ENCODE measurements around the gene CHSY1.

CHSY1 gene

DNA sequence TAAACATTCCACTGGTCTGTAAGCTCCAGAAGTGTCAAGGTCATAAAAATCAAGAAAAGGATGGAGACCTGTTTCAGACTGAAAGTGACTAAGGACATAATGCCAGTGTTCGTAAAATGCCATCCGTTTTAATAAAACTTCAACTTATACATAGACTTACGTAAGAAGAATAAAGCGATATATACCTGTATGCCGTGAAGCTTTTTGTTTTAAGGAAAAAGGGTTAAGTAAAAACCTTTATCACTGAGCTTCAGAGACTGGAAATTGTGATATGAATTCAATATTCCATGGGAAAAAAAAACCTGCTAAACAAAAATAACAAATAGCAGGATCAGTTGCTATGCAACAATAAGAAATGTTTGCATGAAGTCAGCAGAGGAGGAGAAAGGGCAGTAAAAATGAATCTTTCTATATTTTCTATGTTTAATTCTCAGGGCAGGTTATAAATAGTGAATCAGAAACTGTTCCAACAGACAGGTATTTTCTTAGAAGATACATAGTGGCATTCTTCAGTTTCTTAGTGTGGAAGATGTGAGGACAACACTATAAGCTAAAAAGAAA, 42.5 kb downstream of the CHSY1 start:
- DNase-seq (ENCODE audit: low spot score): no peak

DNA sequence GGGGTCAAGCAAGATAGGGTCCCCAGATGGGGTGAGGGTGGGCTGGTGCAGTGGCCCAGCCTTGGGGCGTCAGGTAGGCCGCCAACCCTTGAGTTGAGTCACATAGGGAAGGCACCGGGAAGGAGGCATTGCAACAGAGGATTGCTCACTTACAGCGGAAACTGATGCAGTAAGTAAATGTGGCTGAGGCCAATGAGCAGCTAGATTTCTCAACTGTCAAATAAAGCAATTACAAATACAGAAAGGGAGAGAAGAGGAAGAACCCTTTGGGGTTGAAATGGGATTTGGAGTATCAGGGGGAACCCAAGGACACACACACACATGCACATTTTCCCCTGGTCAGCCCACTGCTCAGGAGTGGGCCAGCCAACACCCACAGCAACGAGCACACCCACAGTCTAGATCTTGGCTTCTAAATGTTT, 44.0 kb downstream of the CHSY1 start:
- DNase-seq (ENCODE audit: low spot score): no peak

DNA sequence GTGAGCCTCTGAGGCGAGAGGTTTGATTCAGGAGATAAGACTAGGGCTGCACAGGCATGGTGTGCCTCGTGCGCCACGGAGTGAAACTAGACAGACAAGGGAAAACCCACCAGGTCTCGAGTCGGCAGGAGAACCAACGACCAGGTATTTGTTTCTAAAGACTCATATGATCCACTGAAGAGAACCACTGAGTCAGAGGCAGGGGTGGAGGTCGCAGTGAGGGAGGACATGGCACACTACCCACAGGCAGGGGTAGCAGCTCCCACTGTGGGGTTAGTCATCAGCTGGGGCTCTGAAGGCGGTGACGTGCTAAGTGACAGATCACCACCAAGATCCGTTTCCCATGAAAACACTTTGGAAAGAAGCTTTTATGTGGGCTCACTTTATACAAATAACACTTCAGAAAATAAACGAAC, 45.7 kb downstream of the CHSY1 start:
- DNase-seq (ENCODE audit: low spot score): no peak

DNA sequence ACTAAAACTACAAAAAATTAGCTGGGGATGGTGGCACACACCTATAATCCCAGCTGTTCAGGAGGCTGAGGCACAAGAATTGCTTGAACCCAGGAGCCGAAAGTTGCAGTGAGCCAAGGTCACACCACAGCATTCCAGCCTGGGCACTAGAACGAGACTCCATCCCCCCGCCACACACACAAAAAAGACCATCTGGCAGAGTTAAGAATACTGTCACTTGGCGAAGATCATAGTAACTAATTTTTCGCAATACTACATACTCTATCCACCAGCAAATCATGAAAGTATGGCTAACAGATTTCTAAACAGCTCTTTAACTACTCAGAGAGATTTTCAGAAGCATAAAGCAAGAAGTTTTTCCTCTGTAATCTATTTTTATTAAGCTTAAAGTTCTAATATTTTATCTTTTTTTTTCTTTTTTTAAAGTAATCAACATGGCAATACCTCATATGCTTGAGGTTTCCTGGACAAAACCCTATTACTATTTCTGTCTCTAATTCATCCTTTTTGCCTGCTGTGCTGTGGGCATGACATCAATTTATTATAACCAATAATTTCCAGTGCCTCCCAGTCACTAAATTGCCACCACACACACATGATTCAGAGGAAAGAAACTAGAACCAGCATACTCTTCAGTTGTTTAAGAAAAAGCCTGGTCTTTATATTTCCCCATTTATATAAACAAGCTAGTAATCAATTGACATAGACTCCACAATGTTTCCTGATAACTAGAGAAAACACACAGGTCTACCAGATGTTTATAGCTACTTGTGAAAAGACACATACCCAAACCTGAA, 46.9 kb downstream of the CHSY1 start:
- DNase-seq (ENCODE audit: low spot score): no peak

DNA sequence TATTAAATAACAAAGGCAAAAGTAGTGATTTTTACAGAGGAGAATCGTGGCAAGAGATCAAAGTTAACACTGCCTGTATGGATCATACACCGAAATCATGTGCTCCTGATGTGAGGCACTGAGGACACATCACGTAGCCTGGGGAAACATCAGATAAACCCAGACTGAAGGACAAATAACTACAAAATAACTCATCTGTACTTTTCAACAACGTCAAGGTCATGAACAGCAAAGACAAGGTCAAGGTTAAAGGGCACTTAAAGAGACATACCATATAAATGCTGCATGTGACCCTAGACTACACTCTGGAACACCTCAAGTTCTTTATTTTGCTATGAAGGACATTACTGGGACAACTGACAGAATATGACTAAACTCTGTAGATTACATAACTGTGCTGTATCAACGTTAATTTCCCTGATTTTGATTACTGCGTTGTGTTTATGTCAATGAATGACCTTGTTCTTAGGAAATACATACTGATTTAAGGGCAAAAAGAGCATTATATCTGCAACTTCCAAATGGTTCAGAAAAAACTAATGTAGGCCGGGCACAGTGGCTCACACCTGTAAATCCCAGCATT, 48.1 kb downstream of the CHSY1 start:
- no peak for DNase-seq (ENCODE audit: low spot score)

DNA sequence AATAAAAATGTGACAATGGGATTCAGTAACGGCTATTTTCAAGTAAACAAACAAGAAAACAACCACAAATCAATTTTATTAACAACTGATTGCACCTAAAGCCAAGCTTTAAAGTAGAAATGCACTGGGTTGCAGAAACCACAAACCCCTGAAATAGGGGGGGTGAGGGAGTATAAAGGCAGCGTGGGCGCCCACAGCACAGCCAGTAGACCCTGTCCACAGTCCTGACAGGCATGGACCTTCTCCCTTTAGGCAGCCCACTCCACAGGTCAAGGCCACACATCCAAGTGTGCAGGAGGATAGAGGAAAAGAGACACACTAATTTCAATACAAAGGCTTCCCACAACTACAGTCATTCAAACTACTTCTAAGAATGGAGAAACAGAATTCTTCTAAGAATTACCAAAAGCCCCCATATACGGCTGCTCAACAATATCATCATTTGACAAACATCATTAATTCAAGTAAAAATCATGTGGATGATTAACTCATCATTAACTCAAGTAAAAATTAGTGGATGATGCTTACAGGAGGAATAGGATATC, 48.7 kb downstream of the CHSY1 start:
- DNase-seq (ENCODE audit: low spot score): no peak

DNA sequence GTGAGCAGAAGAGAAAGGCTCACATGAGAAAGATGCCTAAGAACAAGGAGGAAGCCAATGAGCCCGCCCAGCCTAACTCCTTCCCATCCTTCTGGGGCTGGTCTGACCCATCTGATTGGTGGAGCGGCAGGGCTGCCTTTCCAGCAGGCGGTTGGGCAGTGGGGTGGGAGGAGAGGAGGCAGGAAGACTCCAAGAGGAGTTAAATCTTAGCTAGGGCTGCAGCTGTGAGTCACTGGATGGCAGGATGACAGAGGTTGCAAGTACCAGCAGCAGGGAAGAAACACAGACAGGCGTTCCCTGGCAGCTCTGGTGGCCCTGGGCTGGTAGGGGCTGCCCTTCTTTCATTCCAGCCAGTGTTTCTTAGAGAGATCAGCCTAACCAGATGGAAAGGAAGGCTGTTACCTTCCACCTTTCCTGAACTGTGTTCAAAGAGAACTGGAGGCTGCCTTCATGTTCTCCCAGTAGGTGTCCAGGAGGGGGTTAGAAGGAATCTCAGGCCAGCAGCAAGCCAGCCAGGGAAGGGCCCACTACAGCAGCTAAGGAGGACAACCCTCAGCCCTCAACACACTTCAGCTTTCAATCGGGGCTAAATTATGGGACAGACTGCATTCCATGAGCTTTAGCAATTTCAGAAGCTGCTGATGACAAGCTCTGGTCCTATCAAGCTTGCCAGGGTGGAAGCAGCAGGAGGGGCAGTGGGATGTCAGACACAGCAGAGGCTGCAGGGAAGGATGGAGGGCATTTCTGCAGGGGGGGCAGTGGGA, 50.3 kb downstream of the CHSY1 start:
- peak; percentile 81 for DNase-seq (ENCODE audit: low spot score)

DNA sequence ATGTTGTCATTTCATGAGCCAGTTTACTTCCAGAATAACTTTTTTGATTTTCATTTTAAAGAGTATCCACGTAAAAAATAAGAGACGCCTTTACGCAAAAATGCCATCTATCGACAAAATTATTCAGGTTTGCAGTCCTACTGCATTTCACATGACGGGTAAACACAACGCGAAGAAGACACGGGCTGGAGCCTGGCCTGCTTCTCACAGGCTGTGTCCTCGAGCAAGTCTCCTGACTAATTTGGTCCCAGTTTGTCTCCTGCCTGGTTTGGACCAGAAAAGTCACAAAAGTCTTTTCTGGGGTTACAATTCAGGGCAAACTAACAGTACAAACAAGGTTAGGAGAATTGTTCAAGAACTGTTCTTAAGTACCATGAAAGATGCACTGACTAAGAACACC, 51.7 kb downstream of the CHSY1 start:
- DNase-seq (ENCODE audit: low spot score): no peak

DNA sequence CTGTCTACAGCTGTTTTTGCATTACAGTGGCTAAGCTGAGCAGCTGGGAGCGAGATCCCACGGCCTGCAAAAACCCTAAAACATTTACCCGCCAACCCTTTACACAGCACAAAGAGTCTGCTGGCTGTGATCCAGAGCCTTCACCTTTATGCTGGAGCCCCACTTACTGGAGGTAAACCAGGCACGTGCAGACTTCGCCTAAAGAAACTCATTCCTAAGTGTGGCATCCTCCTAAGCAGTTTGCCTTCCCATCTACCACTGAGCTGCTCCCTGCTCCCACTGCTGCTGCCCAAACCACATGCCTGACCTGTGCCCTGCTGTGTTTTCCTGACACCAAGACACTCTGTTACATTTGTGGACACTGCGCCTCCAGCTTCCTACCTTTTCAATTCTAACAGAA, 53.0 kb downstream of the CHSY1 start:
- no peak for DNase-seq (ENCODE audit: low spot score)

DNA sequence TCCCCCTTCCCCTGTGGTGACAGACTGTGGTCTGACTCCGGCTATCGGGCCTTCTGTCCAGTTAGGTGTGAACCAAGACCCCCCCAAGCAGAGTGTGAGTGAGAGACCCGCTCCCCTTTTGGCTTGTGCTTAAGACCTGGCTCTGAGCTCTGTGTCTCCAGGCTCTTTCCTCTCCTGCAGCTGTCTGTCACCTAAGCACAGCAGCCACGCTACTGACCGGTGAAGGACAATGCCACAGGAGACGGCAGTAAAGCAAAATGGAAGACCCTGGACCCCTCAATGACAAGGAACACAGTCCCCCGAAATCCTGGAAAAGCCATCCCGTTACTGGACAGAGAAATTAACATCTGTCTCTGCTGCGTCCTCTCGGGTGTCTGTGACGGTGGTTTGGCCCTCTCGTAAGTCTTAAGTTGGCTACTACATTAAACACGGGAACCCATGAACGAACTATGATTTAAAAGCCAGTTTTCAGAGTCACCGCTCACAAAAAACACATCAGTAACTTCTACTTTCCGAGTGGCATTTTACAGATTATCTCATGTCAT, 53.7 kb downstream of the CHSY1 start:
- DNase-seq (ENCODE audit: low spot score): no peak

DNA sequence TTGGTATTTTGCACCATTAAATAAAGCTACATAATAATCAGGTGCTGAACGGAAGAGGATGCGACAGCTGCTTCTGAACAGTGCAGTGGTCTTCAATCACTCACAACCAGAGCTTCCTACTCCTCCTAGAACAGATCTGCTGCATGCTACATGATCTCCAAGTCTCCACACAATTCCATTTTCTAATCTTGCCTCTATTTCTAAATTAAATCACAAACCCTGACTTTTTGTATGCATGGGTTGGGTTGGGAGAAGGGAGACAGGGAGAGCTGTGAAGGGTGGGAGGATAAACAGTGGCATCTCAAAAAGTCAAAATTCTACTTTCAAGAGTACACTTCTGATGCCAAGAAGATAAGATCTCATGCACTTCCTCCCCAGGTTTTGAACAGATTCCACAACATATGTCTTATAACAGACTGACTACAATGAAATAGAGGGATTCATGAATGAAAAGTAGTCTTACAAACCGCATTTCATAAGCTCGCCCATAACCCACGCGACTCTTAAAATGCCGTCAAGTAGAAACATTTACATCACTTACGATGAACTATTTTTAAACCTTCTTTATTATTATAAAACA, 57.2 kb downstream of the CHSY1 start:
- DNase-seq (ENCODE audit: low spot score): no peak

DNA sequence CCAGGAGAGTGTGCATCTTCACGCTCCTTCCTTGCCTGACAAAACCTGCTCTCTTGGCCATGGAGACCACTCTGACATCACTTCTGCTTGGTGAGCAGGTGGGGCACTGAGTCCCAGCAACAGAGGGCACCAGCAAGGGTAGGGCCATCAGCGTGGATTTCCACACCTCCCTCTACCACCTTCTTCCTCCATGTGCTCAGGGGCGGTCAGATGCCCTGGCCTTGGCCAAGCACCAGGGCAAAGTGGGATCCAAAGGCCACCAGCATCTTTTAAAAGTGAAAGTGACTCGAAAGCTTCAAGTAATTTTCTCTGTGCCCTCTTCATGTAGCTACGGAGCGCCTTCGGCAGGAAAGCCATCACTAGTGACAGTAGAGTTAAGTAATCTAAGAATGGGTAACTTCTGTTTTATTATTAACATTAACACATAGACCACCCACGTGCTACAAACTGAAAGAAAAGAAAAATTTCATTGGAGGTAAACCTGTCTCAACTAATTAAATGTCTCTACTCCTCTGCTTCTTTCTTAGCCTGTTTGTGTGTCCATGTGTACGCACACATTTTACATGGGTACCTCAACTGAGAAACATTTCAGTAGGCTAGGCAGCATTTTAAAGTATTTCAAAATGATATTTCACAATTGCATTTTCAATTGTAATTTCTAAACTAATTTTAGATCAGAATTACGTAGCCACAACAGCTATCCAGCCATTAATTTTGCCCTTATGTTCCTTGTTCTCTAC, 57.9 kb downstream of the CHSY1 start:
- no peak for DNase-seq (ENCODE audit: low spot score)

DNA sequence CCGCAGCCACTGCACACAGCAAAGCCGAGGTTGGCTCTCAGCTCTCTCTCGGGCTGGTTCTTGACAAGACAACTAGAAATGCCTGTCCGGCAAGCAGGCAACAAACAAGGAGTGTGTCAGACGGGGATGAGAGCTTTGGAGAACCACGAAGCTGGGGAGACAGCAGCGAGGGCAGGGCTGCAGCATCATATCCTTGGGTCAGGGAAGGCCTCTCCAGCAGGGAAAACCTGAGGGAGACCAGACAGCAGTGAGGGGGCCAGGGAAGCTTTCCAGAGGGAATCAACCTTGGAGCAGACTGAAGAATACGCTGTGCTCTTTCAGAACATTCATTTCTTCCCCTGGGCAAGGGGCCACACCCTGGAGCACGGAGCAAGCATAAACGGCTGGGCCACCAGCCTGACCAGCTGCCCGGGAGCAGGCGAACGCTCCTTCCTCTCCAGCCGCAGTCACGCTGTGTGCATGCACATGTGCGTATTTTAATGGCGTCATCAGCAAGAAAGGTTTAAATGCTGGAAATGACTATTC, 58.7 kb downstream of the CHSY1 start:
- DNase-seq (ENCODE audit: low spot score): no peak

DNA sequence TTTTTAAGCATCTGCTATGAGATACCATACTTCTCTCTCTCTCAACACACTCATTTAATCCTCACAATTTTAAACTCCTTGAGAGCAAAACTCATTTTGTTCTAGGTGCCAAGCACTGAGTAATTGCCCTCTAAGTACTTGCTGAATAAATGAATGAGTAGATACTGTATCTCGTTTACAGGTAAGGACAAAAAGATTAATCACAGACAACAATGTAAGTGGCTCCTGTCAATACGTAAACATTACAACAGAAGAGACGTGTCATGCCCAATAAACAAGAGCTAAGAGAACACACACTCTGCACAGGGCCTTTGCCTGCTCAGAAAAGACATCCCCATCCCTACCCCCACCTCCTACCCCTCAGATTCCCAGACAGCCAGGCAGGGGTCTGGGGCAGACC, 59.8 kb downstream of the CHSY1 start:
- no peak for DNase-seq (ENCODE audit: low spot score)

DNA sequence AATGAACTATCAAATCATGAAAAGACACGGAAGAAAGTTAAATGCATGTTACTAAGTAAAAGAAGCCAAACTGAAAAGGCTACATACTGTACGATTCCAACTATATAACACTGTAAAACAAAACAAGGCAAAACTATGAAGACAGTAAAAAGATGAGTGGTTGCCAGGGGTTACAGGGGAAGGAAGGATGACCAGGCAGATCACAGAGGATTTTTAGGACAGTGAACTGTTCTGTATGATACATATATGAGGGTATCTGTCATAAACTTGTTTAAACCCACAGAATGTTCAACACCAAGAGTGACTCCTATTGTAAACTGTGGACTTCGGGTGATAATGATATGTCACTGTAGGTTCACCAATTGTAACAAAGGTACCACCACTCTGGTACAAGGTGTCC, 60.6 kb downstream of the CHSY1 start:
- DNase-seq (ENCODE audit: low spot score): no peak

DNA sequence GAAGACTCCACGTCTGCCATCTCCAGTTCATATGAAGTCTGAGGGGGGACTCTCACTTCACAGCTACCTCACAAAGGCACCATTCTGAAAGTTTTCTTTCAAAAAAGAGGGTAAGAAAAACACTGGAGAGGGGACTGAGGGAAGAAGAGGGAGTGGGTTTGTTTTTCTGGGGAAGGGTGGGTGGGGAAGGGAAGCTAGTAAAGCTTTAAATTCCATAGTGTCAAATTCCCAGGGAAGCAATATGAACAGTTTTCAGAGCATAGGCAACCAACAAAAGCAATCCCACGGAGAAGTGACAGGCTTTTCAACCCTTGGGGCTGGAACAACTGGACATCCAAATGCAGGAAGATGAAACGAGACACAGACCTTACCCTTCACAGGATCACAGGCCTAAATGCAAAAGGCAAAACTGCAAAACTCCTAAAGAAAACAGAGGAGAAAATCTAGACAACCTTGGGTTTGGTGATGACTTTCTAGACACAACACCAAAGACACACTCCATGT, 61.7 kb downstream of the CHSY1 start:
- no peak for DNase-seq (ENCODE audit: low spot score)

DNA sequence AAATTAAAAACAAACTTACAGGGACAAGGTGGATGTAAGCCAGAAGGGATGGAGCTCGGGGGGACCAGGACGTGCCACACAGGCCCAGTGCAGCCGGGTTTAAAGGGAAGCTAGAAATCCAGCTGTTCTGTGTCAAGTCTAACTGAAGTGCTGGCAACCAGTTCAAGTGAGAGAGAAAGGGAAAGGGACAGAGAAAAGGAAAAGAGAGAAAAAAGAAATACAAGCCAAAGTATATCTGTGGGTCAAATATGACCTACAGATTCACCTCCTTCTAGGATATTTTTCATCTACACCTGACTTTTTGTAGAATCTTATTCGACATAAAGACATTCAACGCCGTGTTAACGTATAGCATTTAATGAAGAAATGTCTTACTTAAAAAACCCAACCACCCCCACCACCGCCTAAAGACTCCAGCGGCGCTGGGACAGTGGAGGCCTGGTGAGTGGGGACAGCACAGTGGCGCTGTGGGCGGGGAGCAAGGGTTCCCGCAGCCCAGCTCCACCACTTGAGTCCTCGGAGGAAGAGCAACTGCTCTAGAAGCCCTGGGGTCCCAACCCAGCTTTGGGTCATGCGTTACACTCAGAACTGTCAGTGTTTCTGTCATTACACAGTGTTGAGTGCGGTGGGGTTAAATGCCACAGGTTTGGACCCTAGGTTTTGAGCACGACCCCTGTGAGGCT, 62.3 kb downstream of the CHSY1 start:
- DNase-seq (ENCODE audit: low spot score): no peak

DNA sequence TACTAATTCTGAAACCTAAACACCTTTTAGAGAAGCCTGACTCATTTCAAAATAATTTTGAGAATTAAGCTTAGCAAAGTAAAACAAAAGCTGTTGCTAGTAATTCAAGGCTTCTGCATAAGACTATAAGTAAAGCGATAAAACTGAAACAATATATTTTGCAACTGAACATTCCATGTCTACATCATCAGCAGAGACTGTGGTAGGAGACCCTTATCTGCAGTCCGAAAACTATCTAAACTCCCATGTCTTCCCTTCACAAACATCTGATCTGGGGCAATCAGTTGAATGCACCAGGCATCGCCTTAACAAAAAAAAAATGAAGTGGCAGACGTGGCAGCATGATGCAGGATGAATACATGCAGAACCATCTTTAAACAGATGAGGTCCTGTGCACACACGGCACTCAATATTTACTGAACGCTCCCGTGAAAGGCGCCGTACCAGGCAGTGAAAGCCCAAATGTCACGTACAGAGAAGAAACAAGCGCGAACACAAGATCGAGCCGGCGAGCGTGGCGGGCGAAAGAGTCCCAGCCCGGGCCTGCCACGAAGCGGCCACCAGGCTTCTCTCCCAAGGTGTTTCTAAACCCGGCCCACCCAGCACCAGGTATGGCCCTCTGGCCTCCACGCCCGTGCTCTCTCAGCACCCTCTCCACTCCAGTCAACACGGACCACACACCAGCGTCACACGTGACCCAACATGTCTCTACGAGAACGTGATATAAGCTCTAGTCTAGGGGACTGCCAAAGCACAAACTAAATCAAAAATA, 63.0 kb downstream of the CHSY1 start:
- DNase-seq (ENCODE audit: low spot score): no peak
